ENCODE data around the gene APP.
"Not testable (repeated sequence)": the region's sequence is repeated elsewhere in the genome, so short reads cannot be mapped to it uniquely, and the experiment has no call there.

The APP gene

DNA sequence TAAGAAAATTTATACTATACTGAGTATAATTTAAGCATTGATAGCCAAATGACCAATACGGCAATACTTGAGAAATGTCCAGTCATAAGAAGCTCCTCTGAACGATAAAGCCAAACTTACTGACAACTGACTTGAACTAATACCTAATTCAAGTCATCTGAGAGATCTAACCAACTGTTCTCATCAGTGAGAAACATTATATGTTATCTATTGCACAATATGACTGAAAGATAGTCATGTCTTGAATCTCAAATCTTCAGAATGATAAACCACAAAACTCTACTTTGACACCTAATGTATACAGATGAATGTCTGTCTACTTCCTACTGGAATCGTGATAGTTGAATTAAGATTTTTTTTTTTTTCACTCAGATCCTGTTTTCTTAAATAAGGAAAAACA, 39.0 kb downstream of the APP start:
- no peaks in the 10 kb centered on the region for H3K27me3 ChIP-seq (ENCODE audit: insufficient read depth, low read length)
- H3K9me3 ChIP-seq (ENCODE audit: low read length): peaks cover 2% of the 10 kb centered on the region
- H3K4me1 ChIP-seq (ENCODE audit: insufficient read depth, low read length): no peaks in the 10 kb centered on the region
- no peak overlapping the region for H3K4me3 ChIP-seq (ENCODE audit: low read length)
- H2AFZ ChIP-seq (ENCODE audit: low read depth, low read length): no peak overlapping the region
- H3K36me3 ChIP-seq (ENCODE audit: insufficient read depth, low read length): peaks cover 4% of the 10 kb centered on the region

DNA sequence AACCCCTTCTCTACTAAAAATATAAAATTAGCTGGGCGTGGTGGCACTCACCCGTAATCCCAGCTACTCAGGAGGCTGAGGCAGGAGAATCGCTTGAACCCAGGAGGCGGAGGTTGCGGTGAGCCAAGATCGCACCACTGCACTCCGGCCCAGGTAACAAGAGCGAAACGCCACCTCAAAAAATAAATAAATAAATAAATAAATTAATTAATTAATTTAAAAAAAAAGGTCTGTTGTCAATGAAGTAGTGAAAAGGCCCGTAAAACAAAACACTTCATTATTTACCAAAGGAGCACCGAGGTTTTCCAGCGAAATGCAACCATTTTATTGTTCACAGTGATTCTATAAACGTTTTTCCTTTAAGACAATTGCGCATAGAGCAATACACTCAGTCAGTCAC, 39.5 kb downstream of the APP start:
- not testable (repeated sequence) for H3K36me3 ChIP-seq (ENCODE audit: insufficient read depth, low read length); H3K4me1 ChIP-seq (ENCODE audit: insufficient read depth, low read length); H2AFZ ChIP-seq (ENCODE audit: low read depth, low read length); H3K9me3 ChIP-seq (ENCODE audit: low read length); H3K27me3 ChIP-seq (ENCODE audit: insufficient read depth, low read length); H3K4me3 ChIP-seq (ENCODE audit: low read length)

DNA sequence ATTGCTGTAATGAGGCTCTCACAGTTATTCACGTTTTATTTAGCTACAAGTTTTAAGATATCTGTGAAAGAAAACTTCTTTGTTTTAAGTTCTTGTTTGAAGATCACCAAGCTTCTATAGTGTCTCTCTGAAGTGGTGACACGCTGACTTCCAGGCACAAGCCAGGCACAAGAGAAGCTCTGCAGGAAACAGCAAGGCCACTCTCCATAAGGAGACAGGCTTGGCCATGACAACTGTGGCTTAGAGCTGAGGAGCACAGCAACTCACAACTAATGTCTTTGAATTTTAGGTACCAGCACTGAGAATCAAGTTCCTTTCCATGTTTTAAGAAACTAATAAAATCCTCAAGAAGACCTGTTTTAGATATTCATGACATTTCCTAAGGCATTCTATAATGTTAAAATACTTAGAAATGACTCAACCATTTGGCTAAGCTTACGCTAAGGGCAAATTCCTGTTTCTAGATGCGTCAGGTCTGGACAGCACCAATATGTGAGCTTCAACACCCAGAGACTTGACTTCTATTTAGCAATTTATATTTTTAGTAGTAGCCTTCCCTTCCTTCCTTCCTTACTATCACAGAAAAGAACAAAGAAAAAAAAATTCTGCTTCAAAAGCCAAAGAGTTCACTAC, 40.2 kb downstream of the APP start:
- Histone ChIP-seq H3K27me3 (ENCODE audit: insufficient read depth, low read length) (no peaks in the 10 kb centered on the region), H3K36me3 (ENCODE audit: insufficient read depth, low read length) (peaks cover 4% of the 10 kb centered on the region), H3K4me1 (ENCODE audit: insufficient read depth, low read length) (peaks cover 9% of the 10 kb centered on the region)

DNA sequence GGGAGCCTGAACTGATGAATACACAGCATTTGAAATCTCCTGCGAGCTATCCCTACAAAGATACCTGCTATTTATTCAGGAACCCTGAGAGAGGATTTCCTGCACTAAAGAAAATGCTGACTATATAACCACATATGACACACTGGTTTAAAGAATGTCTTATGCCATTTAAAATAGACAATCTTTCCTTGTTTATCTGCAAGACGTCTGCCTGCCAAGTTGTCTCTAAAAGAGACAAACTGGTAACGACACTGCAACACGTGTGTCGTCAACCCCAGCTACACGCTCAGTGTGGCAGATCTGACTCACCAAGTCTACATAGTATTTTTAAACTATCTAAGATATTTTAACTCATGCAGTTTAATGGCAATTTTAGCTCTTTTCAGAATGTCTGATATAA, 42.7 kb downstream of the APP start:
- peaks cover 4% of the 10 kb centered on the region for H3K36me3 ChIP-seq (ENCODE audit: insufficient read depth, low read length)
- H3K9me3 ChIP-seq (ENCODE audit: low read length): no peaks in the 10 kb centered on the region
- H3K4me1 ChIP-seq (ENCODE audit: insufficient read depth, low read length): peaks cover 23% of the 10 kb centered on the region

More for the DNA sequence above, 40.2 kb downstream of the APP start:
- no peak overlapping the region for H3K4me3 ChIP-seq (ENCODE audit: low read length)
- H3K9me3 ChIP-seq (ENCODE audit: low read length): peaks cover 2% of the 10 kb centered on the region
- no peak overlapping the region for H2AFZ ChIP-seq (ENCODE audit: low read depth, low read length)

DNA sequence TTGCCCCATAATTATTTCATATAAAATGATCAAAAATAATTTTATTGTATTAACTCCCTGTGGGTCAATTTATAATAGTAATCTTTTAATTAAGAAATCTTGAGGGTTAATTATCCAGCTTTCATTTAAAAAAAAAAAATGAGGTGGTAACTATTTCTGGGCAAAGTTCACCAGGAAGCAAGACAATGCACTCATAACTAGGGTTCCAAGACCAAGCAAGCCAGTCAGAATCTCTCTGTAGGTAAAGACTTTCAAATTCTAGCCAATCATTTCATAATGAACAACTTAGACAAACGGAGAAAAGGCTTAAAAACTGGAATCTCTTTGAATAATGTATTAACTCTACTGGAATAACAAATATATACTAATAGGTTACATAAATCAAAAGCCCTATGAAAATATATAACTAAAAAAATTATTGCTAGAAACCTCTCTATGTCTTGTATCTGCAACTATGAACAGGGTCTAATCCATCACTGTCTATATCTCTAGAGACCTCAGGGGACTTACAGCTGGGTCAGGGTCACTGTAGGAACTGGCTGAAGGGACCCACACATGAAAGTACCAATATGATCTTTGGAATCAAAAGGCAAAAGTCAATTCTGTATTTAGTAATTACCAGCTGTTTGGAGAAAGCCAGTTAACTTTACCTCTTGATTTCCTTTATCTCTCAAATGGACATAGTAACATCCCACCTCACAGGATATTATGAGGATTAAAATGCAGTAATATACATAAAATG, 43.3 kb downstream of the APP start:
- H3K9me3 ChIP-seq (ENCODE audit: low read length): no peaks in the 10 kb centered on the region
- no peak overlapping the region for H2AFZ ChIP-seq (ENCODE audit: low read depth, low read length)
- H3K4me3 ChIP-seq (ENCODE audit: low read length): no peak overlapping the region
- H3K36me3 ChIP-seq (ENCODE audit: insufficient read depth, low read length): peaks cover 4% of the 10 kb centered on the region
- H3K27me3 ChIP-seq (ENCODE audit: insufficient read depth, low read length): no peaks in the 10 kb centered on the region
- H3K4me1 ChIP-seq (ENCODE audit: insufficient read depth, low read length): peaks cover 23% of the 10 kb centered on the region

More for the DNA sequence above, 42.7 kb downstream of the APP start:
- Histone ChIP-seq H3K4me3 (ENCODE audit: low read length) (no peak overlapping the region), H3K27me3 (ENCODE audit: insufficient read depth, low read length) (no peaks in the 10 kb centered on the region), H2AFZ (ENCODE audit: low read depth, low read length) (no peak overlapping the region)

DNA sequence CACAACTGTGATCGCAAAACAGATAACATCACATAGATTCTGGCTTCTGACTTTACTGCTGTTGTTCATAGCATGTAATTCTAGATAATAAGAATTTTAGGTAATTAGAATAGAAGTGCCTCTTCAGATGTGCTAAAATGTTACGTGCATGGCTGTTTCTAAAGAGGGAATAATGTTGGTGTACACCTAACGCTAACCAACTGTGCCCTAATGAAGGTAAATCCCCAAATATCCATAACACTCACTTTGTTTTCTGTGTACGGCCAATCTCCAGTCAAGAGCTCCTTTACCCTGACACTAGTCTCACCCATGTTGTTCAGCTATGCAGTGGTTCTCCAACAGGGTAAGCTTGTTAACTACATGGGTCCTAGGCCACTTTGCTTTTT, 44.4 kb downstream of the APP start:
- peaks cover 4% of the 10 kb centered on the region for H3K36me3 ChIP-seq (ENCODE audit: insufficient read depth, low read length)
- no peaks in the 10 kb centered on the region for H3K27me3 ChIP-seq (ENCODE audit: insufficient read depth, low read length)
- H3K4me3 ChIP-seq (ENCODE audit: low read length): no peak overlapping the region
- no peak overlapping the region for H2AFZ ChIP-seq (ENCODE audit: low read depth, low read length)
- H3K9me3 ChIP-seq (ENCODE audit: low read length): no peaks in the 10 kb centered on the region
- peaks cover 23% of the 10 kb centered on the region for H3K4me1 ChIP-seq (ENCODE audit: insufficient read depth, low read length)

DNA sequence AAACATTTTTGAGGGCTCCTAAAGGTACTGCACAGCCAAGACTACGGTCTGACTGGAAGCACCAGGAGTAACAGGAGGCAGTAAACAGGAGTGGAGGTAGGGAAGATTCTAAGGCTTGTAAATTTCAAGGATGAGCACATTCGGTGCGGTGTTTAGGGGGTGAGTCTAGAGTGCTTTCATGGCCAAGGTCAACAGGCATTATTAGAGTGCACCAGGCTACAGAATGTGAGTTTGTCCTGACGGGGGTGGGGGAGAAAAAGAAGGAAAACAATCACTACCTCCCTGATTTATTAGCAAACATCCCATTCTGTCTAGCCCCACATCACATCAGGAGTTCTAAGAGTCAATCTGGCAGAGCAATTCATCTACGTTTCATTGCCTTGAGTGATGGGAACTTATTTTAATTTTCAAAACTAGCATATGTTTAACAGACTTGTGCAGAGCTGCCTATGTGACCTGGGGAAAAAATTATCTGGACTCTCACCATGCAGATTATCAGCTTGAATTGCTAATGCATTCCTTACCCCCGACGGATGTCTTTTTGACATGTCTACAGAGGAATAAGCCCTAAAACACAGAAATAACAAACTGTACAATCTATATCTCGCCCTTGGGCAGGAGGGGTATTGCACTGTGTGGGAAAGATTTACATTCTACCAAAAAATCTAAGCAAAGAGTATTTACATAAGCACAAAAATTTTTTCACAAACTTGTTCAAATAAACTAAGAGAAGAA, 45.0 kb downstream of the APP start:
- H3K4me3 ChIP-seq (ENCODE audit: low read length): no peak overlapping the region
- peaks cover 27% of the 10 kb centered on the region for H3K4me1 ChIP-seq (ENCODE audit: insufficient read depth, low read length)
- H3K9me3 ChIP-seq (ENCODE audit: low read length): no peaks in the 10 kb centered on the region
- H2AFZ ChIP-seq (ENCODE audit: low read depth, low read length): no peak overlapping the region
- H3K27me3 ChIP-seq (ENCODE audit: insufficient read depth, low read length): no peaks in the 10 kb centered on the region
- H3K36me3 ChIP-seq (ENCODE audit: insufficient read depth, low read length): peaks cover 4% of the 10 kb centered on the region

DNA sequence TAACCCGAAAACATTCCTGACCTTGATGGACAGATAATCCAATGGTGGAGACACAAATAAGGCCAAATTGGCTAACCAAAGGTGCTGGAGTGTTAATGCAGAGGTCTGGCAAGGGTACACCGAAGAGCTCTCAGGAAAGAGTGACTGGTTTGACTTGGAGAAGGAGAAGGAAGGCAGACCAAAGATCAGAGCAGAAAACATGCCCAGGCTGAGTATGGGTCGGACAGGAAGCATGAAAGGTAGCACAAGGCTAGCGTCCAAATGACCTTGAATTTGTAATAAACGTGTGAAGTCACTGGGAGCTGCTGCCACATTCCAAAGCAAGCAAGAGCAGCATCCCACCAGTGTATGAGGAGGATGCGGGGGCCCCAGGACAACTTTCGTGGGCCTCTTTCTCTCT, 45.7 kb downstream of the APP start:
- Histone ChIP-seq H3K4me1 (ENCODE audit: insufficient read depth, low read length) (peaks cover 27% of the 10 kb centered on the region), H3K4me3 (ENCODE audit: low read length) (no peak overlapping the region), H3K36me3 (ENCODE audit: insufficient read depth, low read length) (no peaks in the 10 kb centered on the region), H3K27me3 (ENCODE audit: insufficient read depth, low read length) (no peaks in the 10 kb centered on the region), H3K9me3 (ENCODE audit: low read length) (no peaks in the 10 kb centered on the region), H2AFZ (ENCODE audit: low read depth, low read length) (no peak overlapping the region)

DNA sequence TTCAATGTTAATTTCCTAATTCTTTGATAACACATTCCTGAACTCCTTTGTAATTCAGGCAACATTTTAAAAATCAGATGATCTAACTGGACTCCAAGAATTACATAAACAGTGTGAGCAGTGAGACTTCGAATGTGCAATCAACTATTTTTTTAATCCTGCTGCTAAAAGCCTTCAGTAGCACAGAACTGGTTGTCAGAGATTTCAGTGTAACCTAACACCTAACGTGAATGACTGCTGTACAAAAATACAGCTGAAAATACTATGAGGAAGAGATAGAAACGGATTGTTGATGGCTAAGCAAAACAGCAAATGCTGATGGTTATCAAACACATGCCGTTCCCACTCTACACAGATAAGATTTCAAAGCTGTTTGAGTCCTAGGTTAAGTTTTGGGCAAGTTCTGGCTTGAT, 46.1 kb downstream of the APP start:
- H3K4me3 ChIP-seq (ENCODE audit: low read length): no peak overlapping the region
- H3K4me1 ChIP-seq (ENCODE audit: insufficient read depth, low read length): peaks cover 27% of the 10 kb centered on the region
- no peak overlapping the region for H2AFZ ChIP-seq (ENCODE audit: low read depth, low read length)
- H3K9me3 ChIP-seq (ENCODE audit: low read length): no peaks in the 10 kb centered on the region
- no peaks in the 10 kb centered on the region for H3K36me3 ChIP-seq (ENCODE audit: insufficient read depth, low read length)
- H3K27me3 ChIP-seq (ENCODE audit: insufficient read depth, low read length): no peaks in the 10 kb centered on the region

DNA sequence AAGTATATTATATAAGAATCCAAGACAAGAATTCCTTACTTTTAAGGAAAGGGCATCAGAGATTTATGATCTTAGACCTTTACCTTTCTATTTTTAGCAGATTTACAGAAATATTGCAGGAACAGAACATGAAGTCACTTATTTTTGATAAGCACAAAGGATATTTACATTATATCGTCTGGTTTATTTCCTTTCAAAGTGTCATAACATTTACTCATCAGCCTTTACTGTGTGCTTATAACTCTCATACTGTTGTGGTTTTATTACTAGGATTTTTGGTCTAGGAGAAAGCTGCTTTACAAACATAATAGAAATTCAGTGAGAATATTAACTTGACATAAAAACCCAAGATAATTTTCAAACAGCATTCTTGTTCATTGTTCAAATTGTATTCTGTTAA, 47.6 kb downstream of the APP start:
- Histone ChIP-seq H3K4me1 (ENCODE audit: insufficient read depth, low read length) (peaks cover 27% of the 10 kb centered on the region), H3K9me3 (ENCODE audit: low read length) (no peaks in the 10 kb centered on the region), H3K36me3 (ENCODE audit: insufficient read depth, low read length) (no peaks in the 10 kb centered on the region), H3K4me3 (ENCODE audit: low read length) (no peak overlapping the region), H2AFZ (ENCODE audit: low read depth, low read length) (no peak overlapping the region), H3K27me3 (ENCODE audit: insufficient read depth, low read length) (no peaks in the 10 kb centered on the region)

DNA sequence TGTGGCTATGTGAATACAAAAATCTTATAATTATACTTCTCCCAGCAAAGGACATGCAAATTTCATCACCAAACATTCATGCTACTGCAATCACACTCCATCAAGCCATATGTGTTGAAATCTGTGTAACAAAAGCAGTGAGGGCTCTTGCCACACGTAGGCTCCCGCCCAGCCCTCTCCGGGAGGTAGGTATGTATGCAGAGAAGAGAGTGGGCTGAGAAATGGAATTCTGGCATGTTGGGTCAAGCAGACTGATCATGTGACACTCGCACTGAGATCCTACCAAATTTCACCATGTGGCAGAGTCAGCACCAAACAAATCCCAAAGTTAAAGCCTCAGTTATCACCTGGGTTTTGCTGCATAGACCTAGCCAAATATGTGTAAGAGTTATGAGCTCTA, 49.7 kb downstream of the APP start:
- Histone ChIP-seq H3K27me3 (ENCODE audit: insufficient read depth, low read length) (no peaks in the 10 kb centered on the region), H3K36me3 (ENCODE audit: insufficient read depth, low read length) (no peaks in the 10 kb centered on the region), H3K4me3 (ENCODE audit: low read length) (no peak overlapping the region), H3K4me1 (ENCODE audit: insufficient read depth, low read length) (peaks cover 30% of the 10 kb centered on the region), H2AFZ (ENCODE audit: low read depth, low read length) (no peak overlapping the region), H3K9me3 (ENCODE audit: low read length) (no peaks in the 10 kb centered on the region)

DNA sequence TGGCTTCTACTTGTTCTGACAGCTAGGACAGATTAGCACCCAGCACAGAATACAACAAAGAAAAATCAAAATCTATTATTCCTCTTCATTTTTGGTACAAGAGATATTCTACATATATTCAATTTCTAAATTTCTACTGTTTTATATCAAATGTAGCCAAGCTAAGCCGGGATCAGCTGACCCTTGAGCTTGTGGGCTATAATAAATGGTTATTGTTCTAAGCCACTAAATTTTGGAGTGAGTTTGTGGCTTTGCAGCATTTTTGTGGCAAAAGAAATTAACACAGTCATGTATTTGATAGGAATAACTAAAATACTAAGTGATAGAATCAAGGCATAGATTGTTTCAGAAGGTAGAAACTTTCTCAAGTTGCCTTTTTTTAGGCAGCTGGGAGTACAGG, 50.7 kb downstream of the APP start:
- H3K9me3 ChIP-seq (ENCODE audit: low read length): no peaks in the 10 kb centered on the region
- H3K36me3 ChIP-seq (ENCODE audit: insufficient read depth, low read length): no peaks in the 10 kb centered on the region
- H3K4me1 ChIP-seq (ENCODE audit: insufficient read depth, low read length): peaks cover 29% of the 10 kb centered on the region
- no peaks in the 10 kb centered on the region for H3K27me3 ChIP-seq (ENCODE audit: insufficient read depth, low read length)
- H2AFZ ChIP-seq (ENCODE audit: low read depth, low read length): no peak overlapping the region
- H3K4me3 ChIP-seq (ENCODE audit: low read length): no peak overlapping the region

DNA sequence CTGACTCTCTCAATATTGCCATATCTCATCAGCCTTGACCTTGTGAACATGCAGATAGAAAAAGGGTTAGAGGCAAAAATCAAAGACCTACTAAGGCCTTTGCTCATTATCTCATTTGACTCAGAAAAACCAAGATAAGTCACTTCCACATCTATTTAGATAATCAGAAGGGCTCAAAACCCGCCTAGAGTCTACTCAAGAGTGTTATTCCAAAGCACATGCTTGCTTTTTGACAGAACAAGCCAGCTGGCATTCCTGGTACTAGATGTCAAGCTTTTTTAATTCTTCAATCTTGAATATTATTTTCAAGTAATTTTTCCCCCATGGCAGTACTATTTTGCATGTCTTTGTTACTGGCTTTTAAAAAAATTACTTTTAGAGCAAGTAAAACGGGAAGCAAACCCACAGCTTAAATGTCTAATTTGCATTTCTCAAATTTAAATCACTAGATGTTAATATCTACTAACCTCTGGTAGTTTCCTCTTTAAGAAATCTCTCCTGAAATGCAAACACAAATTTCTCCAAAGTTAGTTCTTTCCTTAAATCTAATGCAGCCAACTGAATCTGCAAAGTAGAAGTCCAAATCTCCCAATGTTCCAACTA, 51.5 kb downstream of the APP start:
- H3K9me3 ChIP-seq (ENCODE audit: low read length): no peaks in the 10 kb centered on the region
- H3K27me3 ChIP-seq (ENCODE audit: insufficient read depth, low read length): no peaks in the 10 kb centered on the region
- H3K4me1 ChIP-seq (ENCODE audit: insufficient read depth, low read length): peaks cover 23% of the 10 kb centered on the region
- no peaks in the 10 kb centered on the region for H3K36me3 ChIP-seq (ENCODE audit: insufficient read depth, low read length)
- H2AFZ ChIP-seq (ENCODE audit: low read depth, low read length): no peak overlapping the region
- H3K4me3 ChIP-seq (ENCODE audit: low read length): no peak overlapping the region
